Upper lobe of right lung (tissue), 1 donor: Measurements from ENCODE around the gene ST7L. TPM values are rescaled to one million over a fixed set of nuclear protein-coding genes. Genes with fewer than 3 reads are reported as not detected.
"Not testable (repeated sequence)": the region's sequence is repeated elsewhere in the genome, so short reads cannot be mapped to it uniquely, and the experiment has no call there.

Experiments used
- ATAC-seq: fragments of 200-7000 bp; cut with Tn5 transposase; one replicate; pipeline ENCODE4 v1.9.1; 2020; ENCODE audit warnings: mild to moderate bottlenecking, moderate library complexity
- DNase-seq: peaks from one replicate; pipeline ENCODE4 v3.0.0-alpha.2; 2020
- H3K27ac ChIP-seq: fragments of 200-600 bp; one replicate; pipeline ENCODE4 v1.8.0; 2022
- H3K27me3 ChIP-seq: fragments of 200-600 bp; one replicate; pipeline ENCODE4 v1.8.0; 2022; ENCODE audit warnings: mild to moderate bottlenecking
- H3K36me3 ChIP-seq: fragments of 200-600 bp; one replicate; pipeline ENCODE4 v1.8.0; 2022
- H3K4me1 ChIP-seq: fragments of 200-600 bp; one replicate; pipeline ENCODE4 v1.8.0; 2022
- H3K4me3 ChIP-seq: fragments of 200-600 bp; one replicate; pipeline ENCODE4 v1.8.0; 2022; ENCODE audit warnings: mild to moderate bottlenecking
- H3K9me3 ChIP-seq: fragments of 200-600 bp; one replicate; pipeline ENCODE4 v1.8.0; 2022
- CTCF ChIP-seq: fragments of 200-600 bp; IDR thresholded peaks from one replicate; pipeline ENCODE4 v1.8.0; 2022; ENCODE audit warnings: antibody characterized with exemption
- intact Hi-C: fragments of 100-400 bp; cut with DNase I; formaldehyde crosslinking; loops from one replicate; pipeline ENCODE4 v1.11.0; 2022
- total RNA-seq: library from RNA; stranded (reverse); fragmentation: NEBNext Ultra II Directional; extraction: Animal tissue kit (Norgen Biotek cat#: 25700); gene quantifications from one replicate; pipeline ENCODE4 v1.2.1, GENCODE V29; 2021
- donor health status: DM: no; HTN: yes; CAD: no; lungs with severe emphysema.

The ST7L gene
- total RNA-seq, 1 donor from 2014 or later: 27.2 TPM

GRCh38 chr1:112643080-112643479 lies 24.1 kb upstream of the ST7L start:
- DNase-seq: no peak
- no peak for ATAC-seq

GRCh38 chr1:112640437-112640836 lies 21.5 kb upstream of the ST7L start:
- H3K9me3 ChIP-seq, DNase-seq, intact Hi-C loops, H3K27ac ChIP-seq, H3K27me3 ChIP-seq, ATAC-seq, H3K4me3 ChIP-seq: not testable (repeated sequence)
- Histone ChIP-seq H3K4me1 (peaks cover 33% of the 10 kb centered on the region), H3K36me3 (peaks cover 13% of the 10 kb centered on the region)

More at GRCh38 chr1:112643080-112643479, 24.1 kb upstream of the ST7L start:
- intact Hi-C loops: no loop called here
- Histone ChIP-seq H3K9me3 (no peaks in the 10 kb centered on the region), H3K27me3 (no peaks in the 10 kb centered on the region), H3K36me3 (peaks cover 21% of the 10 kb centered on the region), H3K4me1 (peaks cover 8% of the 10 kb centered on the region), H3K27ac (no peak overlapping the region), H3K4me3 (no peak overlapping the region)
- TF ChIP-seq CTCF: no peak

GRCh38 chr1:112638110-112638428 lies 19.1 kb upstream of the ST7L start:
- Histone ChIP-seq H3K4me1 (peaks cover 45% of the 10 kb centered on the region), H3K27ac (no peak overlapping the region), H3K36me3 (peaks cover 7% of the 10 kb centered on the region), H3K4me3 (no peak overlapping the region), H3K27me3 (no peaks in the 10 kb centered on the region), H3K9me3 (no peaks in the 10 kb centered on the region)
- intact Hi-C loops: no loop called here
- no peak for DNase-seq
- TF ChIP-seq CTCF: no peak
- no peak for ATAC-seq

- no peaks in the 10 kb centered on the region for H3K27me3 ChIP-seq
- TF ChIP-seq CTCF: no peak
- DNase-seq (no peak), ATAC-seq (no peak)
- peaks cover 7% of the 10 kb centered on the region for H3K36me3 ChIP-seq
- peaks cover 46% of the 10 kb centered on the region for H3K4me1 ChIP-seq
- no peak overlapping the region for H3K27ac ChIP-seq
- no peak overlapping the region for H3K4me3 ChIP-seq
- intact Hi-C loops: no loop called here
- no peaks in the 10 kb centered on the region for H3K9me3 ChIP-seq
Measured at GRCh38 chr1:112637254-112638109, 18.5 kb upstream of the ST7L start.

GRCh38 chr1:112636597-112637253 lies 17.8 kb upstream of the ST7L start:
- H3K27me3 ChIP-seq: no peaks in the 10 kb centered on the region
- no peak for ATAC-seq
- intact Hi-C loops: no loop called here
- H3K36me3 ChIP-seq: peaks cover 7% of the 10 kb centered on the region
- H3K27ac ChIP-seq: no peak overlapping the region
- DNase-seq: no peak
- no peaks in the 10 kb centered on the region for H3K9me3 ChIP-seq
- H3K4me3 ChIP-seq: no peak overlapping the region
- H3K4me1 ChIP-seq: peaks cover 50% of the 10 kb centered on the region
- TF ChIP-seq CTCF: no peak

- H3K36me3 ChIP-seq: peaks cover 7% of the 10 kb centered on the region
- intact Hi-C loops: no loop called here
- TF ChIP-seq CTCF: no peak
- no peak overlapping the region for H3K4me3 ChIP-seq
- H3K27ac ChIP-seq: no peak overlapping the region
- no peaks in the 10 kb centered on the region for H3K27me3 ChIP-seq
- DNase-seq (no peak), ATAC-seq (no peak)
- H3K4me1 ChIP-seq: peaks cover 49% of the 10 kb centered on the region
- no peaks in the 10 kb centered on the region for H3K9me3 ChIP-seq
Measured at GRCh38 chr1:112636056-112636455, 17.1 kb upstream of the ST7L start.
